ENCODE results near the gene HIF1AN. TPM values are rescaled to one million over a fixed set of nuclear protein-coding genes. Genes with fewer than 3 reads are reported as not detected.
A peak's percentile ranks its signal among the peaks of the same experiment; 100 is the strongest.

HIF1AN gene
- total RNA-seq, 1 experiment from 2014 or later, result 58.7 TPM

- no peak for TF ChIP-seq CTCF (conservative IDR thresholded peaks at IDR 0.05)
- no peak overlapping the region for H4K91ac ChIP-seq (ENCODE audit: insufficient read length, low read depth, low read length)
These were observed 1.7 kb downstream of the HIF1AN start for GRCh38 chr10:100537475-100537874.

More at GRCh38 chr10:100537475-100537874, 1.7 kb downstream of the HIF1AN start:
- Mint-ChIP-seq H3K4me3 (peak overlapping the region in 1 of 2 experiments; percentile 35; a peak in 3 of 5 replicates), H3K27me3 (ENCODE audit: low read depth) (no peaks in the 10 kb centered on the region), H3K36me3 (ENCODE audit: insufficient read depth in 1 of 3, low read depth in 3 of 3) (peaks cover 23 to 53% (median 47%) of the 10 kb centered on the region in 3 experiments), H3K4me1 (peaks cover 0 to 7% of the 10 kb centered on the region in 2 experiments; a peak in 1 of 4 replicates), H3K27ac (no peak overlapping the region; a peak in 1 of 7 replicates), H3K9me3 (no peaks in the 10 kb centered on the region)
- H3K18ac ChIP-seq (ENCODE audit: insufficient read length, low read depth, low read length), result no peak overlapping the region
- no peak overlapping the region for H3K23ac ChIP-seq (ENCODE audit: insufficient read length, low read depth, low read length)
- H3K79me2 ChIP-seq (ENCODE audit: insufficient read depth, low read length), result peaks cover 12% of the 10 kb centered on the region; the same call in 1 of the 2 replicates
- no peak overlapping the region for H2AFZ ChIP-seq (ENCODE audit: low read length)
- no peak overlapping the region for H2BK15ac ChIP-seq (ENCODE audit: low read depth, low read length)
- no peak overlapping the region for H4K5ac ChIP-seq (ENCODE audit: insufficient read length, low read depth, low read length)
- H3T11ph ChIP-seq (ENCODE audit: low read length), result no peak overlapping the region
- no peaks in the 10 kb centered on the region for H3K9me3 ChIP-seq (ENCODE audit: control insufficient read depth, low read depth, low read length)
- no peak overlapping the region for H3K27ac ChIP-seq (ENCODE audit: insufficient read length, low read depth, low read length)
- DNase-seq, result no peak
- no peak overlapping the region for H3K14ac ChIP-seq (ENCODE audit: insufficient read depth, low read length)
- no peak overlapping the region for H3K56ac ChIP-seq (ENCODE audit: insufficient read length, low read depth, low read length)
- H4K8ac ChIP-seq (replicated peaks; ENCODE audit: insufficient read length, low read depth, low read length), result no peak overlapping the region
- no peaks in the 10 kb centered on the region for H4K20me1 ChIP-seq (ENCODE audit: control insufficient read depth, insufficient read depth, insufficient read length)
- H3K23me2 ChIP-seq (ENCODE audit: insufficient read length, low read depth, low read length, poor library complexity, severe bottlenecking), result peaks cover 5% of the 10 kb centered on the region
- no peak overlapping the region for H2AK5ac ChIP-seq (ENCODE audit: insufficient read length, low read length)
- H3K9ac ChIP-seq (ENCODE audit: extremely low read depth, insufficient read length, low read length), result no peak overlapping the region
- peaks cover 12% of the 10 kb centered on the region for H3K79me1 ChIP-seq (ENCODE audit: insufficient read depth, low read depth, low read length, poor library complexity, severe bottlenecking)
- H2BK120ac ChIP-seq (ENCODE audit: low read depth, low read length, poor library complexity, severe bottlenecking), result no peak overlapping the region
- H3K4me1 ChIP-seq (ENCODE audit: insufficient read depth, low read length), result peaks cover 3% of the 10 kb centered on the region; the same call in 1 of the 2 replicates
- no peak overlapping the region for H2BK20ac ChIP-seq (ENCODE audit: low read depth, low read length, poor library complexity, severe bottlenecking)
- no peak overlapping the region for H3K4ac ChIP-seq (ENCODE audit: low read depth, low read length)
- H2BK12ac ChIP-seq (ENCODE audit: insufficient read length, low read depth, low read length), result no peak overlapping the region
- no peak overlapping the region for H3K4me2 ChIP-seq (ENCODE audit: insufficient read depth, insufficient read length, low read length)
- no peaks in the 10 kb centered on the region for H3K27me3 ChIP-seq (ENCODE audit: insufficient read depth, low read length)
- WGBS (ENCODE audit: extremely low coverage, insufficient read length, low lambda C conversion rate), result no CpG with 5 or more reads among the region's 4 CpGs
- H2BK5ac ChIP-seq (ENCODE audit: insufficient read length, low read length), result no peak overlapping the region

All from H9 (cell line).